Lower leg skin (tissue), 4 donors: ENCODE results near the gene ATF7IP. TPM values are rescaled to one million over a fixed set of nuclear protein-coding genes. Genes with fewer than 3 reads are reported as not detected.
"Not testable (repeated sequence)": the region's sequence is repeated elsewhere in the genome, so short reads cannot be mapped to it uniquely, and the experiment has no call there.

Source experiments
- DNase-seq, 2 donors: peaks; one replicate each; pipeline ENCODE4 v3.0.0-alpha.2; 2019; ENCODE audit warnings: low spot score in 2 of 2
- H3K4me3 ChIP-seq: fragments of 200-600 bp; sonication (generic); 2 replicates; pipeline ENCODE4 v1.5.1; 2017; ENCODE audit warnings: mild to moderate bottlenecking, low read depth; ENCODE audit not compliant: poor library complexity, severe bottlenecking
- POLR2A ChIP-seq, 2 donors: fragments of 450-650 bp; IDR thresholded peaks; one replicate each; pipeline ENCODE4 v1.6.1; 2016 to 2017; ENCODE audit warnings: antibody characterized with exemption in 2 of 2, mild to moderate bottlenecking in 1 of 2, moderate library complexity in 1 of 2
- WGBS, 2 donors: methylation state at CpG; one replicate each; pipeline ENCODE4 v1.1.5; 2018; 5-methylcytosine and 5-hydroxymethylcytosine counted together
- intact Hi-C: fragments of 100-400 bp; cut with DNase I; formaldehyde crosslinking; loops from one replicate; pipeline ENCODE4 v1.15.0; 2023; ENCODE audit warnings: low total_unique reads
- total RNA-seq, 4 donors: library from RNA; depleted of rRNA; stranded (reverse); fragments of >200 nt; gene quantifications; one replicate each; pipeline ENCODE4 v1.1.0, GENCODE V29; 2016
- TF ChIP-seq, protein P1 (sequence below), 3 donors: fragments of 450-650 bp; IDR thresholded peaks; one replicate each; pipeline ENCODE4 v1.5.1; 2016; ENCODE audit warnings: antibody characterized with exemption in 3 of 3, mild to moderate bottlenecking in 3 of 3, moderate library complexity in 2 of 3

Gene ATF7IP
- total RNA-seq, 4 donors from 2014 or later, result 35.3 to 49.0 (median 42.4) TPM

DNA sequence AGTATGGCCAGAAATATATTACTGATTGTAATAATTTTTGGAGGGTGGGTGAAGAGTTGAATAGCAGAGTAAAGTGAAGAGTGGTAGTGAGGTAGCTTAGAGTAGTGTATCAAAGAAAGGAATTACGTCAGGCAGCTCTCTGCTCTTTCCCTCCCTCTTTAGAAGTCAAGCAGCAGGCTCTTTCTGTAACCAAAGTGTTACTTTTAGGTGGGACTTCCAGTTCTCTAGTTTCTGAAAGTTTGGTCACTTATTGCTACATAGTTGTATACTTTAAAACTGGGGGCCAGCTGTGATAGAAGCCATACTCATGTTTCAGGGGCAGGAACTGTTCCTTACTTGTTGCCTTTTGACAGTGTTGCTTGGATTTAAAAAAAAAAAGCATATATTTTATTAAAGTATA, 30.6 kb downstream of the ATF7IP start:
- 31 to 67% methylated on average over 1 of the region's 1 CpG for WGBS, 2 donors
- DNase-seq, result no peak
- no peak overlapping the region for H3K4me3 ChIP-seq
- intact Hi-C loops, result no loop called here
- TF ChIP-seq, protein P1, sequence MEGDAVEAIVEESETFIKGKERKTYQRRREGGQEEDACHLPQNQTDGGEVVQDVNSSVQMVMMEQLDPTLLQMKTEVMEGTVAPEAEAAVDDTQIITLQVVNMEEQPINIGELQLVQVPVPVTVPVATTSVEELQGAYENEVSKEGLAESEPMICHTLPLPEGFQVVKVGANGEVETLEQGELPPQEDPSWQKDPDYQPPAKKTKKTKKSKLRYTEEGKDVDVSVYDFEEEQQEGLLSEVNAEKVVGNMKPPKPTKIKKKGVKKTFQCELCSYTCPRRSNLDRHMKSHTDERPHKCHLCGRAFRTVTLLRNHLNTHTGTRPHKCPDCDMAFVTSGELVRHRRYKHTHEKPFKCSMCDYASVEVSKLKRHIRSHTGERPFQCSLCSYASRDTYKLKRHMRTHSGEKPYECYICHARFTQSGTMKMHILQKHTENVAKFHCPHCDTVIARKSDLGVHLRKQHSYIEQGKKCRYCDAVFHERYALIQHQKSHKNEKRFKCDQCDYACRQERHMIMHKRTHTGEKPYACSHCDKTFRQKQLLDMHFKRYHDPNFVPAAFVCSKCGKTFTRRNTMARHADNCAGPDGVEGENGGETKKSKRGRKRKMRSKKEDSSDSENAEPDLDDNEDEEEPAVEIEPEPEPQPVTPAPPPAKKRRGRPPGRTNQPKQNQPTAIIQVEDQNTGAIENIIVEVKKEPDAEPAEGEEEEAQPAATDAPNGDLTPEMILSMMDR (IDR thresholded peaks at IDR 0.05), result no peak
- TF ChIP-seq POLR2A (IDR thresholded peaks at IDR 0.05), result no peak

GRCh38 chr12:14399871-14400270, 34.4 kb downstream of the ATF7IP start:
- no peak for DNase-seq
- intact Hi-C loops, result no loop called here
- 89 to 94% methylated on average over 3 of the region's 3 CpGs for WGBS, 2 donors
- TF ChIP-seq POLR2A (IDR thresholded peaks at IDR 0.05), result no peak
- TF ChIP-seq, protein P1 (IDR thresholded peaks at IDR 0.05), result no peak
- H3K4me3 ChIP-seq, result no peak overlapping the region

DNA sequence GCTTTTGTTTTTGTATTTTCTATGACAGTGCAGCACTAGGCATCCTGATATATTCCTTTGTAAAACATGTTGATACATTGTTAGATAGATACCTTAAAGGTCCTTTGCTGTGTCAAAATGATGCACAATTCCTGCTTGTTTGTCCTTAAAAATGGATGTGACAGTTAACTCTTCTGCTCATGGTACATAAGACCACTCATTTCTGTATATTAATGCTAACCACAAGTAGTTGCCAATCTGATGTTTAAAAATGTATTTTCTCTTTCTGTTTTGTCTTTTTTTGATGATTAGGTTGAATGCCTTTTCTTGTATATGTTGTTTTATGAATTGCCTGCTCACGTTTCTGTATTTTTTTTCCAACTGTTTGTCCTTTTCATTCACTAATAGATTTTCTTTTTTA, 35.1 kb downstream of the ATF7IP start:
- 88 to 93% methylated on average over 1 of the region's 1 CpG for WGBS, 2 donors
- TF ChIP-seq, protein P1 (IDR thresholded peaks at IDR 0.05), result no peak
- TF ChIP-seq POLR2A (IDR thresholded peaks at IDR 0.05), result no peak
- intact Hi-C loops, result no loop called here
- DNase-seq, result no peak
- H3K4me3 ChIP-seq, result no peak overlapping the region

GRCh38 chr12:14401267-14401666, 35.8 kb downstream of the ATF7IP start:
- DNase-seq, intact Hi-C loops, H3K4me3 ChIP-seq: not testable (repeated sequence)
- WGBS, 2 donors, result 82 to 85% methylated on average over 6 of the region's 6 CpGs

DNA sequence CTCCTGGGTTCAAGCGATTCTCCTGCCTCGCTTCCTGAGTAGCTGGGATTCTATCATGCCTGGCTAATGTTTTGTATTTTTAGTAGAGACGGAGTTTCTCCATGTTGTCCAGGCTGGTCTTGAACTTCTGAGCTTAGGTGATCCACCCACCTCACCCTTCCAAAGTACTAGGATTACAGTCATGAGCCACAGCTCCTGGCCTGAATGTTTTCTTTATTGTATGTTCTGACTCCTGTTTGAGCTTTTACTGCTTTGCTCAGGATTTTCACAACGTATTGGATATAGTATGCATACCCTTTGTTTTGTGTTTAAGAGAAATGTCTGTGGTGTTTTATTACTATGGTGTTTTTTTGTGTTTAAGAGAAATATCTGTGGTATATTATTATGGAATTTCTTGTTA, 37.2 kb downstream of the ATF7IP start:
- no peak for DNase-seq
- 81 to 89% methylated on average over 4 of the region's 4 CpGs for WGBS, 2 donors
- TF ChIP-seq, protein P1 (IDR thresholded peaks at IDR 0.05), result no peak
- H3K4me3 ChIP-seq, result no peak overlapping the region
- intact Hi-C loops, result no loop called here

- intact Hi-C loops, result no loop called here
- WGBS, 2 donors, result 37 to 47% methylated on average over 1 of the region's 1 CpG
- no peak overlapping the region for H3K4me3 ChIP-seq
- TF ChIP-seq, protein P1 (IDR thresholded peaks at IDR 0.05), result no peak
- TF ChIP-seq POLR2A (IDR thresholded peaks at IDR 0.05), result no peak
- DNase-seq, result no peak
These were observed 37.8 kb downstream of the ATF7IP start for GRCh38 chr12:14403293-14403692.
